Activated T-helper 9 cell treated with anti-CD3 and anti-CD28 coated beads, Interleukin-2, amount 50 U/mL, for 16 hours (primary cell): ENCODE data around the gene DAP3.
"Not testable (repeated sequence)": the region's sequence is repeated elsewhere in the genome, so short reads cannot be mapped to it uniquely, and the experiment has no call there.

Experiments used
- DNase-seq: peaks from one replicate; pipeline ENCODE4 v3.0.0-alpha.2; 2020; ENCODE audit warnings: low read depth

DAP3 gene

GRCh38 chr1:155718524-155719115, 29.7 kb downstream of the DAP3 start:
- not testable (repeated sequence) for DNase-seq

GRCh38 chr1:155719703-155720102, 30.8 kb downstream of the DAP3 start:
- DNase-seq = no peak

GRCh38 chr1:155725142-155725541, 36.3 kb downstream of the DAP3 start:
- DNase-seq = no peak

GRCh38 chr1:155729031-155729898, 40.4 kb downstream of the DAP3 start:
- DNase-seq = no peak

DNA sequence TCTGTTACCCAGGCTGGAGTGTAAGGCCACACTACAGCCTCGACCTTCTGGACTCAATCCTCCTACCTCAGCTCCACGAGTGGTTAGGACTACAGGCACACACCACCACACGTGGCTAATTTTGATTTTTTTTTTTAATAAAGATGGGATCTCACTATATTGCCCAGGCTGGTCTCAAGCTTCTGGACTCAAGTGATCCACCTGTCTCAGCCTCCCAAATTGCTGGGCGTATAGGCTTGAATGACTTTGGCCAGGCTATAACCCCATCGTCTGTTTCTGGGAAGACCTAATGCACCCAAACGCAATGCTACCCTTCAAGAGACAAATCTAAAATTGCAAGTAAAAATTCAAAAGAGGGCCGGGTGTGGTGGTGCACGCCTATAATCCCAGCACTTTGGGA, 52.1 kb downstream of the DAP3 start:
- no peak for DNase-seq

- no peak for DNase-seq
These were observed 53.0 kb downstream of the DAP3 start for GRCh38 chr1:155741908-155742307.

- no peak for DNase-seq
These were observed 55.9 kb downstream of the DAP3 start for GRCh38 chr1:155744711-155745283.

GRCh38 chr1:155745284-155746228, 56.7 kb downstream of the DAP3 start:
- DNase-seq = peak; percentile 92

DNA sequence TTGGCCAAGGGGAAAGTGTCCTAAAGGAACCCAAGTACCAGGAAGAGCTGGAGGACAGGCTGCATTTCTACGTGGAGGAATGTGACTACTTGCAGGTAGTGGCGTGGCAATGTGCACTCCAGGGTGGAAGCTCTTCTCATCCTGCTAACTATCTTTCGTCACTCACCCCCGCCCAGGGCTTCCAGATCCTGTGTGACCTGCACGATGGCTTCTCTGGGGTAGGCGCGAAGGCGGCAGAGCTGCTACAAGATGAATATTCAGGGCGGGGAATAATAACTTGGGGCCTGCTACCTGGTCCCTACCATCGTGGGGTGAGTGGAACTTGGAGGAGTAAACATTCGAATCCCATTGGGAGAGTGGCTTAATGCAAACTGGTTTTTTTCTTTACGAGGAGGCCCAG, 58.7 kb downstream of the DAP3 start:
- DNase-seq = not testable (repeated sequence)

DNA sequence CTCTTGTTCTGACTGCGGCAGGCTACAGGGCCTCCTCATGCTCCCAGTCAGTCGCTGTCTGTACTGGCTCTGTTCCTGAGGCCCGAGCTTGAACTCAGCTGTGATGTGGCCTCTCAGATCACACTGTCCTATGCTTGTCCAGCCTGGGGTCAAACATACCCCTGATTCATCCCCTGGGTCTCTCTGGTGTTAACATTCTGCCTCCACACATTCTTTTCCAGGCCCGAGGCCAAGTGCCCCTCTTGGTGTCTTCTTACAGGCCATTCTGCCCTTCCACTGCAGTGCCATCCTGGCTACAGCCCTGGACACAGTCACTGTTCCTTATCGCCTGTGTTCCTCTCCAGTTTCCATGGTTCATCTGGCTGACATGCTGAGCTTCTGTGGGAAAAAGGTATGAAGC, 59.2 kb downstream of the DAP3 start:
- not testable (repeated sequence) for DNase-seq

DNA sequence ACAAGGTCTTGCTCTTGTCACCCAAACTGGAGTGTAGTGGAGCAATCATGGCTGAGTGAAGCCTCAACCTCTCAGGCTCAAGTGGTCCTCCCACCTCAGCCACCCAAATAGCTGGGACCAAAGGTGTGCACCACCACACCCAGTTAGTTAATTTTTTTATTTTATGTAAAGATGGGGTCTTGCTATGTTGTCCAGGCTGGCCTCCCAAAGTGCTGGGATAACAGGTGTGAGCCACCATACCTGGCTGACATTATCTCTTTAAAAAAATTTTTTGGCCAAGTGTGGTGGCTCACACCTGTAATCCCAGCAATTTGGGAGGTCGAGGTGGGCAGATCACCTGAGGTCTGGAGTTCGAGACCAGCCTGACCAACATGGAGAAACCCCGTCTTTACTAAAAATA, 70.1 kb downstream of the DAP3 start:
- not testable (repeated sequence) for DNase-seq

- DNase-seq = no peak
These were observed 71.2 kb downstream of the DAP3 start for GRCh38 chr1:155759966-155760630.

- DNase-seq = no peak
These were observed 72.0 kb downstream of the DAP3 start for GRCh38 chr1:155760751-155761475.

DNA sequence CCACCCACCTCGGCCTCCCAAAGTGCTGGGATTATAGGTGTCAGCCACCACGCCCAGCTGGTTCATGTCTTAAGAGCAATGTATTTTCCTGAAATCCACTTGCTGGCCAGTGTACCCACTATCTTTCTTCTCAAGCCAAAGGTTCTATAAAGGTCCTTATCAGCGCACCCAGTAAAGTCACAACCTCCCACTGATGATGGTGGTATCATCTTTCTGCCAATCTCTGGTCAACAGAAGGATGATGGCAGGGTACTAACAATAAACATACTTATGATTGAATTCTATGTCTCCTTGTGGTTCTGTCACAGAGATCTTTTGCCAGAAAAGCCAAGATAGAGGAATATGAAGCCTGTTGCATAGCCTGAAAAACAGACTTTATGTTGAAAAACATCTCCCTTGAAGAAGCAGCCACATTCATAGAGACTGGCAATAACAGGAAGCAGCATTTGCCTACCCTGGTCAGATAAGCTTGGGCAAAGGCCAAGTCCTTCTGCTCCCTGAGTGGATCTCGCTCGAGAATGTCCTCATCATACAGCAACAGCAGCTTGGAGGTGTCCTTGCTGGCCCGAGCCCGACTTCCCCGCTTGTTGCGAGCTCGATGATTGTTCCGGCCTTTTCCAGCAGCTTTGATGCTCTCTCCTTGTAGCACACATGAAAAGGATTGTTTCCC, 73.0 kb downstream of the DAP3 start:
- no peak for DNase-seq

DNA sequence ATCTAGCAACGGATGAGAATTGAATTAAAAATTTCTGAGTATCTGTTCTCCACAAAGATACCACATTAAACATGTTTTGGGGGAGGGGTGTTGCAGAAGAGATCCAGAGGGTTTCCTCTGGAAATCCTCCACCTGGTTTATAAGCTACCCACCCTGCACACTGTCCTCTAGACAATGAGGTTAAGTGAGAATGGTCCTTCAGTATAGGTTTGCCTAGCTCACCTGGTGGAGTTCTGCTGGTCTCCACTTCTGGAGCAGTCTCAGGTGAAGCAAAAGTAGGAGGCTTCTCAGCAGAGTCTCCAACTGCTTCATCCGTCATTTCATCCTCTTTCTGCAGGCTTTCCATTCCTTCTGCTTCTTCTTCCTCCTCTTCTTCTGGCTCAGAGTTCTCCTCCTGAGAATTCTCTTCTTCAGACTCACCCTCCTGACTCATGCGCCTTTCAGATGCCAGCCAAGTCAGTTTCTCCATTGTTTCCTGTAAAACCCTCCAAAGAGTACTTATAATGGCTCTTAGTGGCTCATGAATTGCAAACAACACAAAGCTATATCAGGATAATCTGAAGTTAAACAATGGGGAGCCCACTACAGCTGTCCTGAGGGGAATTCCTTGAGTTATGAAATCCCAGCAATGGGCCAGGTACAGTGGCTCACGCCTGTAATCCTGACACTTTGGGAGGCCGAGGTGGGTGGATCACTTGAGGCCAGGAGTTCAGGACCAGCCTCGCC, 74.4 kb downstream of the DAP3 start:
- DNase-seq = not testable (repeated sequence)

DNA sequence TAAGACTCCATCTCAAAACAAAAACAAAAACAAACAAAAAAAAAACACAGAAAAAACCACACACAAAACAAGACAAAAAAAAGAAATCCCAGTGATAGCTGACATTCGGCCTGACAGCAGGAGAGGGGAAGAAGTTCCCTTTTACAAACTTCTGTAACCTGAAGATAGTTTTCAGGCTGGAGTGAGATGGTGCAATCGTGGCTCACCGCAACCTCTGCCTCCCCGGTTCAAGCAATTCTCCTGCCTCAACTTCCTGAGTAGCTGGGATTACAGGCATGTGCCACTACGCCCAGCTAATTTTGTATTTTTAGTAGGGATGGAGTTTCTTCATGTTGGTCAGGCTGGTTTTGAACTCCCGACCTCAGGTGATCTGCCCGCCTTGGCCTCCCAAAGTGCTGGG, 75.1 kb downstream of the DAP3 start:
- DNase-seq = not testable (repeated sequence)

- not testable (repeated sequence) for DNase-seq
These were observed 78.6 kb downstream of the DAP3 start for GRCh38 chr1:155767399-155767989.

DNA sequence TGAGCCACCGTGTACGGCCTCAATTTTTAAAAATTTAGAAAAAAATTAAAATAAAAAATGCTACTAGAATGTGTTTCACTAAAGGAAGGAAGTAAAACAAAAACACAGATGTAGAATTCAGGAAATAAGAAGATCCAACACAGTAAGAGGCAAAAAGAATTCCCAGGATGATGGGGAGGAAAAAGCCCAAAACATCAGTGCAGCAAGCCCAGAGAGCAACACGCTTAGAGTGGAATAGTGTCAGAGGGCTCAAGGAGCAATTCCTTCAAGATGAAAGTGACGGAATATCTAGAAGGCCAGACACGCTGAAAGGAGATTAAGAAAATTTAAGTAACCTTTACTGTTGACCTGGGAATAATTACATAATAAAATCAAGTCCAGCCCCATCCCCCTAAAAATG, 80.4 kb downstream of the DAP3 start:
- DNase-seq = no peak

GRCh38 chr1:155773221-155773620, 84.3 kb downstream of the DAP3 start:
- DNase-seq = no peak
